ENCODE measurements around the gene TMEM132C.

DNA sequence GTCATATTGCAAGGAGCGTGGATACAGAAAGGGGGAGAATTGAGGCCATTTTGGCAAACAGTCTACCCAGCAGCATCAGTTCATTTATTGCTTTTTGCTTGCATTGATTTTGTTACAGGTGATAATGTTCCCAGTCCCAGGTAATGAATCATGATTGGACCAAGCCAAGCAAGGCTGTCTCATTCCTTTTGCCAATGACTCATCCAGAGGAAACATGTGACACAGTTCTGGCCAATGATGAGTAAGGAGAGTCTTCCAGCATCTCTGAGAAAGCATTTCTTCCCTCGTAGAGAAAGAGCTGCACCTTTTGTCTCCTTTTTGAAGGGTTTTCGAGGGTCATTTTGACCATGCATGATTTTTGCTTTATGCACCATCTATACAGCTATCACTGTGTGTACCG, 488.6 kb downstream of the TMEM132C start:
- no peak for TF ChIP-seq TAF1 (IDR thresholded peaks at IDR 0.05; ENCODE audit: low read depth, low read length)
- no peak for TF ChIP-seq SPI1 (IDR thresholded peaks at IDR 0.05; ENCODE audit: low read depth, low read length)
- TF ChIP-seq POLR2AphosphoS5 (IDR thresholded peaks at IDR 0.05; ENCODE audit: low read depth, low read length) = no peak
- TF ChIP-seq POLR2A (IDR thresholded peaks at IDR 0.05; ENCODE audit: low read depth, low read length) = no peak
- TF ChIP-seq POU2F2 (IDR thresholded peaks at IDR 0.05; ENCODE audit: low read depth, low read length) = no peak
- no peak for TF ChIP-seq PAX5 (IDR thresholded peaks at IDR 0.05; ENCODE audit: insufficient read depth, low read length, severe bottlenecking)
